ENCODE results near the gene CARMIL1.

GRCh38 chr6:25415701-25416100, 136.5 kb downstream of the CARMIL1 start:
- TF ChIP-seq CTCF (IDR thresholded peaks at IDR 0.05) = no peak
- TF ChIP-seq POLR2A (IDR thresholded peaks at IDR 0.05) = no peak
